WTC11 (cell line): ENCODE results near the gene SESTD1. TPM values are rescaled to one million over a fixed set of nuclear protein-coding genes. Genes with fewer than 3 reads are reported as not detected.

Experiments
- ATAC-seq: fragments of 200-7000 bp; cut with Tn5 transposase; 2 replicates; pipeline ENCODE4 v1.10.0; 2021; ENCODE audit warnings: mild to moderate bottlenecking, moderate library complexity
- CTCF ChIA-PET: fragments of 300-600 bp; sonication (Branson Sonifier 250); formaldehyde crosslinking; loops from one replicate; lab custom pipeline; 2021; ENCODE audit warnings: antibody characterized with exemption; lab: Charles Lee
- POLR2A ChIA-PET: fragments of 350-600 bp; sonication (Branson Sonifier 250); formaldehyde crosslinking; loops from one replicate; lab custom pipeline; 2021; ENCODE audit warnings: antibody characterized with exemption; lab: Charles Lee
- DNase-seq: peaks from one replicate; pipeline ENCODE4 v3.0.0; 2021; ENCODE audit warnings: low spot score
- H3K27ac Mint-ChIP-seq: 2 replicates; pipeline ENCODE4 v1.8.0; 2021; ENCODE audit warnings: mixed read lengths
- H3K27me3 Mint-ChIP-seq: 2 replicates; pipeline ENCODE4 v1.8.0; 2021; ENCODE audit warnings: low read depth, mild to moderate bottlenecking, moderate library complexity, mixed read lengths
- H3K36me3 Mint-ChIP-seq: 2 replicates; pipeline ENCODE4 v1.8.0; 2021; ENCODE audit warnings: mixed read lengths
- H3K4me1 Mint-ChIP-seq: 2 replicates; pipeline ENCODE4 v1.8.0; 2022; ENCODE audit warnings: mixed read lengths
- H3K4me3 Mint-ChIP-seq: 2 replicates; pipeline ENCODE4 v1.8.0; 2021; ENCODE audit warnings: mild to moderate bottlenecking, moderate library complexity, mixed read lengths
- H3K9me3 Mint-ChIP-seq: 2 replicates; pipeline ENCODE4 v1.8.0; 2021; ENCODE audit warnings: mixed read lengths
- CBFB ChIP-seq: sonication (generic); formaldehyde crosslinking; IDR thresholded peaks from 2 replicates; pipeline ENCODE4 v1.8.1; 2022; ENCODE audit warnings: mild to moderate bottlenecking, low read depth, missing genetic modification reagents
- CREB1 ChIP-seq: sonication (generic); formaldehyde crosslinking; IDR thresholded peaks from 2 replicates; pipeline ENCODE4 v1.8.0; 2023; ENCODE audit warnings: mild to moderate bottlenecking, missing genetic modification reagents
- E2F1 ChIP-seq: sonication (generic); formaldehyde crosslinking; IDR thresholded peaks from 2 replicates; pipeline ENCODE4 v1.8.0; 2022; ENCODE audit warnings: mild to moderate bottlenecking, missing genetic modification reagents
- ESRRA ChIP-seq: sonication (generic); formaldehyde crosslinking; IDR thresholded peaks from 2 replicates; pipeline ENCODE4 v1.8.1; 2022; ENCODE audit warnings: mild to moderate bottlenecking, missing genetic modification reagents, borderline replicate concordance
- ETV6 ChIP-seq: sonication (generic); formaldehyde crosslinking; IDR thresholded peaks from 2 replicates; pipeline ENCODE4 v1.8.1; 2022; ENCODE audit warnings: mild to moderate bottlenecking, missing genetic modification reagents
- IRF2 ChIP-seq: sonication (generic); formaldehyde crosslinking; IDR thresholded peaks from 2 replicates; pipeline ENCODE4 v1.8.0; 2022; ENCODE audit warnings: low read depth, missing genetic modification reagents, borderline replicate concordance
- JUN ChIP-seq: sonication (generic); formaldehyde crosslinking; IDR thresholded peaks from 2 replicates; pipeline ENCODE4 v1.8.0; 2023; ENCODE audit warnings: mild to moderate bottlenecking, missing genetic modification reagents
- NFATC4 ChIP-seq: fragments of 250-450 bp; sonication (Bioruptor Pico); IDR thresholded peaks from 2 replicates; pipeline ENCODE4 v1.9.0; 2021; ENCODE audit warnings: mild to moderate bottlenecking
- NR1H2 ChIP-seq: sonication (generic); formaldehyde crosslinking; IDR thresholded peaks from 2 replicates; pipeline ENCODE4 v1.9.0; 2021; ENCODE audit warnings: mild to moderate bottlenecking, moderate library complexity, missing genetic modification reagents
- PRRX2 ChIP-seq: fragments of 250-450 bp; sonication (Bioruptor Pico); IDR thresholded peaks from 2 replicates; pipeline ENCODE4 v1.8.0; 2021; ENCODE audit warnings: mild to moderate bottlenecking
- RORB ChIP-seq: fragments of 250-450 bp; sonication (Bioruptor Pico); IDR thresholded peaks from 2 replicates; pipeline ENCODE4 v1.9.0; 2021; ENCODE audit warnings: mild to moderate bottlenecking
- TCF7 ChIP-seq: sonication (generic); formaldehyde crosslinking; IDR thresholded peaks from 2 replicates; pipeline ENCODE4 v1.8.0; 2022; ENCODE audit warnings: mild to moderate bottlenecking, low read depth, missing genetic modification reagents, moderate library complexity
- TEAD4 ChIP-seq: sonication (generic); formaldehyde crosslinking; IDR thresholded peaks from 2 replicates; pipeline ENCODE4 v1.8.0; 2022; ENCODE audit warnings: mild to moderate bottlenecking, missing genetic modification reagents
- USF2 ChIP-seq: sonication (generic); formaldehyde crosslinking; IDR thresholded peaks from 2 replicates; pipeline ENCODE4 v1.8.1; 2023; ENCODE audit warnings: mild to moderate bottlenecking, missing genetic modification reagents, moderate library complexity
- ZNF121 ChIP-seq: sonication (generic); formaldehyde crosslinking; IDR thresholded peaks from 2 replicates; pipeline ENCODE4 v1.8.0; 2023; ENCODE audit warnings: missing genetic modification reagents
- ZNF232 ChIP-seq: sonication (generic); formaldehyde crosslinking; IDR thresholded peaks from 2 replicates; pipeline ENCODE4 v1.8.0; 2022; ENCODE audit warnings: mild to moderate bottlenecking, missing genetic modification reagents
- total RNA-seq: library from RNA; stranded (reverse); gene quantifications from 3 replicates; pipeline ENCODE4 v1.2.3, GENCODE V29; 2021
- TF ChIP-seq, protein P1 (sequence below): fragments of 200-600 bp; IDR thresholded peaks from 2 replicates; pipeline ENCODE4 v1.8.0; 2022; ENCODE audit warnings: antibody characterized with exemption
- TF ChIP-seq, protein P2 (sequence below): fragments of 250-450 bp; sonication (Bioruptor Pico); conservative IDR thresholded peaks from 2 replicates; pipeline ENCODE4 v1.9.0; 2021; ENCODE audit warnings: mild to moderate bottlenecking

SESTD1 gene
- total RNA-seq, 1 experiment from 2014 or later: 59.9 TPM

DNA sequence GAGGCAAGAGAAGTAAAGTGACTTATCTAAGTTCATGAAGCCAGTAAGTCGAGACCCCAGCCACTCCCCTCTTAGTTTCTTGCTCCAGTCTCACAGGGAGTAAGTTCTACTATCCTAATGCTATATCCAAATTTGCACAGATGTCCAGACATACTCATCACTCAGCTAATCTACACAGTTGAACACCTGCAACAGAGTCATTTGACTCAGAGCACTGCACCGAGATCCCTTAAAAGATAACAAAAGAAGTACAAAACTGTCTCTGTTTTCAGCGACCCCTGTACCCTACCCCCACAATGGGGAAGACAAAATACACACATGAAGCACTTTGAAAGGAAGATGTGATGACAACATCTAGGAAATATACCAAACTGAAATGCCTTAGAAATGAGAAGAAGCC, 192.1 kb downstream of the SESTD1 start:
- TF ChIP-seq ZNF121 (no peak), IRF2 (CRISPR knock-in tag) (no peak)
- TF ChIP-seq, protein P1, sequence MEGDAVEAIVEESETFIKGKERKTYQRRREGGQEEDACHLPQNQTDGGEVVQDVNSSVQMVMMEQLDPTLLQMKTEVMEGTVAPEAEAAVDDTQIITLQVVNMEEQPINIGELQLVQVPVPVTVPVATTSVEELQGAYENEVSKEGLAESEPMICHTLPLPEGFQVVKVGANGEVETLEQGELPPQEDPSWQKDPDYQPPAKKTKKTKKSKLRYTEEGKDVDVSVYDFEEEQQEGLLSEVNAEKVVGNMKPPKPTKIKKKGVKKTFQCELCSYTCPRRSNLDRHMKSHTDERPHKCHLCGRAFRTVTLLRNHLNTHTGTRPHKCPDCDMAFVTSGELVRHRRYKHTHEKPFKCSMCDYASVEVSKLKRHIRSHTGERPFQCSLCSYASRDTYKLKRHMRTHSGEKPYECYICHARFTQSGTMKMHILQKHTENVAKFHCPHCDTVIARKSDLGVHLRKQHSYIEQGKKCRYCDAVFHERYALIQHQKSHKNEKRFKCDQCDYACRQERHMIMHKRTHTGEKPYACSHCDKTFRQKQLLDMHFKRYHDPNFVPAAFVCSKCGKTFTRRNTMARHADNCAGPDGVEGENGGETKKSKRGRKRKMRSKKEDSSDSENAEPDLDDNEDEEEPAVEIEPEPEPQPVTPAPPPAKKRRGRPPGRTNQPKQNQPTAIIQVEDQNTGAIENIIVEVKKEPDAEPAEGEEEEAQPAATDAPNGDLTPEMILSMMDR: no peak
- TF ChIP-seq, all 79 proteins: peak for 0
- DNase-seq (no peak), ATAC-seq (no peak)
- ChIA-PET CTCF (no interaction called here), POLR2A (no interaction called here)
- H3K36me3 Mint-ChIP-seq: peaks cover 11% of the 10 kb centered on the region
- no peak overlapping the region for H3K4me3 Mint-ChIP-seq
- peaks cover 31% of the 10 kb centered on the region for H3K9me3 Mint-ChIP-seq
- no peaks in the 10 kb centered on the region for H3K27me3 Mint-ChIP-seq
- no peak overlapping the region for H3K27ac Mint-ChIP-seq
- H3K4me1 Mint-ChIP-seq: no peaks in the 10 kb centered on the region; the same call in 1 of the 2 replicates

GRCh38 chr2:179071810-179072355, 192.7 kb downstream of the SESTD1 start:
- DNase-seq: no peak
- Mint-ChIP-seq H3K27ac (no peak overlapping the region), H3K27me3 (no peaks in the 10 kb centered on the region)
- CTCF ChIA-PET: no interaction called here
- TF ChIP-seq, protein P2, sequence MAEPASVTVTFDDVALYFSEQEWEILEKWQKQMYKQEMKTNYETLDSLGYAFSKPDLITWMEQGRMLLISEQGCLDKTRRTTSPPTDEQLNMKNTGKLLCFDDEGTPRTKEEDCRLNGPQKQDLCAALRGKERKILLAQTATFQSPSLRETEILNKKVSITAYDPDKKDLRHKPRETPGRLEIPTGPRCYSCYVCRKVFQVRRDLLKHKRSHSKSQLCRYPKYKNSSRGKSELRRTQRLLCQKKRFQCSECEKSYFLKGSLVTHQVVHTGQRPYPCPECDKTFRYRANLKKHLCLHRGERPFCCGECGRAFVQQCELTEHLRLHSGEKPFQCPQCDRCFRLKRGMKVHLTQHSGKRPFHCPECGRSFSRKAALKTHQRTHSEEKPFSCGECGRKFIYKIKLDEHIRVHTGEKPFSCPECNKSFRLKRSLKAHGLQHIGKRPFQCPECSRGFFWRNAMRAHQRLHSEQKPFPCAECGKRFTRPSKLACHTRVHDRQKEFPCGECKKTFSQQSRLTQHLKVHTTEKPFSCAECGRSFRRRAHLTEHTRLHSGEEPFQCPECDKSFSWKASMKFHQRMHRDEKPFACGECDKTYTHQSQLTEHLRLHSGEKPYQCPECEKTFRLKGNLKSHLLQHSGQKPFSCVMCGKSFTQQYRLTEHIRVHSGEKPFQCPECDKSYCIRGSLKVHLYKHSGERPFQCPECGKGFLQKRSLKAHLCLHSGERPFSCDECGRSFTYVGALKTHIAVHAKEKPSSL (CRISPR knock-in tag): no peak
- TF ChIP-seq TEAD4 (no peak), ESRRA (CRISPR knock-in tag) (no peak), NFATC4 (no peak), E2F1 (CRISPR knock-in tag) (no peak), ZNF121 (no peak), JUN (CRISPR knock-in tag) (no peak), CBFB (no peak), USF2 (CRISPR knock-in tag) (no peak), RORB (CRISPR knock-in tag) (no peak), PRRX2 (CRISPR knock-in tag) (no peak)
- TF ChIP-seq, all 79 proteins: peak for 0
- H3K9me3 Mint-ChIP-seq: peaks cover 32% of the 10 kb centered on the region
- H3K36me3 Mint-ChIP-seq: peaks cover 12% of the 10 kb centered on the region
- no peak overlapping the region for H3K4me3 Mint-ChIP-seq
- POLR2A ChIA-PET: no interaction called here
- ATAC-seq: no peak
- H3K4me1 Mint-ChIP-seq: no peaks in the 10 kb centered on the region; the same call in 1 of the 2 replicates

GRCh38 chr2:179070895-179071294, 193.7 kb downstream of the SESTD1 start:
- POLR2A ChIA-PET: no interaction called here
- Mint-ChIP-seq H3K4me3 (no peak overlapping the region), H3K4me1 (no peaks in the 10 kb centered on the region), H3K9me3 (peaks cover 33% of the 10 kb centered on the region), H3K36me3 (peaks cover 18% of the 10 kb centered on the region), H3K27ac (no peak overlapping the region), H3K27me3 (no peaks in the 10 kb centered on the region)
- DNase-seq (no peak), ATAC-seq (no peak)
- TF ChIP-seq CREB1 (CRISPR knock-in tag): no peak
- no peak for TF ChIP-seq ZNF232 (CRISPR knock-in tag)
- TF ChIP-seq NR1H2 (CRISPR knock-in tag): no peak
- no peak for TF ChIP-seq TCF7 (CRISPR knock-in tag)
- no peak for TF ChIP-seq CBFB
- TF ChIP-seq PRRX2 (CRISPR knock-in tag): no peak
- TF ChIP-seq ETV6 (CRISPR knock-in tag): no peak
- CTCF ChIA-PET: no interaction called here
